Nephron (organoid): ENCODE data around the gene RAB26.

Experiments
- H3K27ac Mint-ChIP-seq, 3 experiments: 2 replicates each; pipeline ENCODE4 v1.8.0; 2020; ENCODE audit warnings: mixed read lengths in 3 of 3, mild to moderate bottlenecking in 2 of 3, moderate library complexity in 1 of 3
- H3K27me3 Mint-ChIP-seq: 2 replicates; pipeline ENCODE4 v1.8.0; 2021; ENCODE audit warnings: low read depth, mild to moderate bottlenecking, moderate library complexity, mixed read lengths
- H3K36me3 Mint-ChIP-seq: 2 replicates; pipeline ENCODE4 v1.8.0; 2020; ENCODE audit warnings: low read depth, mixed read lengths
- H3K4me1 Mint-ChIP-seq: 2 replicates; pipeline ENCODE4 v1.8.0; 2020; ENCODE audit warnings: mixed read lengths
- H3K4me3 Mint-ChIP-seq, 3 experiments: 2 replicates each; pipeline ENCODE4 v1.8.0; 2020; ENCODE audit warnings: mild to moderate bottlenecking in 3 of 3, mixed read lengths in 3 of 3, moderate library complexity in 2 of 3
- H3K9me3 Mint-ChIP-seq: 2 replicates; pipeline ENCODE4 v1.8.0; 2020; ENCODE audit warnings: mixed read lengths
- TF ChIP-seq, protein P1 (sequence below), 3 experiments: fragments of 200-600 bp; sonication (generic); IDR thresholded peaks; one replicate each; pipeline ENCODE4 v1.5.0; 2021; ENCODE audit warnings: antibody characterized with exemption in 3 of 3; ENCODE audit not compliant: unreplicated experiment in 3 of 3

The RAB26 gene

DNA sequence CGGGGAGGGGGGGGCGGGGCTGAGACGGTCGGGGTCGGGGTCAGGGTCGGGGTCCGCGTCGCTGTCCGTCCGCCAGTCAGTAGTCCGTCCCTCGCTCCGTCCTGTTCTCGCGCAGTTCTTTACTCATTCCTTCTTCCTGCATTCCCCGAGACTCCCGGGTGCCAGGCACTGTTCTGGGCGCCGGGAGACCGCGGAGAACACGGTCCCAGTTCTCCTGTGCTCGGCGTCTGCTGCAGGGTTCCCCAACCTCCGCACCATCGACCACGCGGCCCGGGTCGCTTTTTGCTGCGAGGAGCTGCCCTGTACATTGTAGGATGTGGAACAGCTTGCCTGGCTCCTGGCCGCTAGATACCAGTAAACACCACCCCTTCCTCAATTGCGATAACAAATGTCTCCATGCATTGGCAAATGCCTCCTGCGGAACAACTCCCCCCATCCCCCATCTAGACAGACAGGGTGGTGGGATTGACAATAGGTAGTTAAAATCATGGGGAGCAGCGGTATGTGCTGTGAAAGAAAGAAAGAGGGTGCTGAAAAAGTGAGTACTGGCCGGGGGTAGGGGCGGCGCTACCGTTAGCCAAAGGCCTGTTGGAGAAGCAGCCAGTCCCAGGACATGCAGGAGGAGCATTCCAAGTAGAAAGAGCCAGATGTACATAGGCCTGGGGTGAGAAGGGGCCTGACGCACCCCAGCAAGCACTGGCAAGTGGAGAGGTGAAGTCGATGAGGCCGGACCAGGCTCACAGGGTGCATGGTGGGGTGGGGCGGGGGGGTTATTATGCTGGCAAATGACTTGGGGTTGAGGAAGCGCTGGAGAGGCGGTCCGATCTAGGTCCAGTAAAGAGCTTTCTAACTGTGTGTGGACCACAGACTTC is 7.8 kb downstream of the RAB26 start:
- Mint-ChIP-seq H3K27me3 (no peaks in the 10 kb centered on the region), H3K9me3 (no peaks in the 10 kb centered on the region), H3K27ac (peak overlapping the region; percentile 68 to 91 (median 77)), H3K4me1 (peaks cover 40% of the 10 kb centered on the region), H3K36me3 (peaks cover 3% of the 10 kb centered on the region), H3K4me3 (peak overlapping the region; percentile 93 to 99 (median 99))
- TF ChIP-seq, protein P1, sequence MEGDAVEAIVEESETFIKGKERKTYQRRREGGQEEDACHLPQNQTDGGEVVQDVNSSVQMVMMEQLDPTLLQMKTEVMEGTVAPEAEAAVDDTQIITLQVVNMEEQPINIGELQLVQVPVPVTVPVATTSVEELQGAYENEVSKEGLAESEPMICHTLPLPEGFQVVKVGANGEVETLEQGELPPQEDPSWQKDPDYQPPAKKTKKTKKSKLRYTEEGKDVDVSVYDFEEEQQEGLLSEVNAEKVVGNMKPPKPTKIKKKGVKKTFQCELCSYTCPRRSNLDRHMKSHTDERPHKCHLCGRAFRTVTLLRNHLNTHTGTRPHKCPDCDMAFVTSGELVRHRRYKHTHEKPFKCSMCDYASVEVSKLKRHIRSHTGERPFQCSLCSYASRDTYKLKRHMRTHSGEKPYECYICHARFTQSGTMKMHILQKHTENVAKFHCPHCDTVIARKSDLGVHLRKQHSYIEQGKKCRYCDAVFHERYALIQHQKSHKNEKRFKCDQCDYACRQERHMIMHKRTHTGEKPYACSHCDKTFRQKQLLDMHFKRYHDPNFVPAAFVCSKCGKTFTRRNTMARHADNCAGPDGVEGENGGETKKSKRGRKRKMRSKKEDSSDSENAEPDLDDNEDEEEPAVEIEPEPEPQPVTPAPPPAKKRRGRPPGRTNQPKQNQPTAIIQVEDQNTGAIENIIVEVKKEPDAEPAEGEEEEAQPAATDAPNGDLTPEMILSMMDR (IDR thresholded peaks at IDR 0.05; ENCODE audit: unreplicated experiment in 3 of 3): no peak

DNA sequence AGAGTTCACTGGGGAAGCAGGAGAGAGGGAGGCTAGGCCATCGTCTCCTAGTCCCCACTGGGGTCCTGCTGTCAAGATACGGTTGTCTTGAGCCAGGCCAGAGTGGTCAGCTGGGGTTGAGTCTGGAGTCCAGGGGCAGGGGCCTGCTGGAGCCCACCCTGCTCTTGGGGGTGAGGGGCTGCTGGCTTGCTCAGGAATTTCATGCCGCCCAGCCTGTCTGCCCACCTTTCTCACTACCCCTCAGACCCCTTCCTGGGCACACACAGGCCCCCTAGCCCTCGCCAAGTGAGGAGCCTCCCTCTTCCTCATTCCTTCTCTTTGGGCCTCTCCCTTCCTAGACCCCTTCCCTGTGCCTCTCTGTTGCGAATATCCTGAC is 8.4 kb downstream of the RAB26 start:
- TF ChIP-seq, protein P1 (IDR thresholded peaks at IDR 0.05; ENCODE audit: unreplicated experiment in 3 of 3): no peak
- Mint-ChIP-seq H3K4me3 (peak overlapping the region; percentile 93 to 99 (median 99)), H3K27me3 (no peaks in the 10 kb centered on the region), H3K36me3 (no peaks in the 10 kb centered on the region), H3K4me1 (peaks cover 37% of the 10 kb centered on the region), H3K9me3 (no peaks in the 10 kb centered on the region), H3K27ac (peak overlapping the region; percentile 68 to 91 (median 77))

DNA sequence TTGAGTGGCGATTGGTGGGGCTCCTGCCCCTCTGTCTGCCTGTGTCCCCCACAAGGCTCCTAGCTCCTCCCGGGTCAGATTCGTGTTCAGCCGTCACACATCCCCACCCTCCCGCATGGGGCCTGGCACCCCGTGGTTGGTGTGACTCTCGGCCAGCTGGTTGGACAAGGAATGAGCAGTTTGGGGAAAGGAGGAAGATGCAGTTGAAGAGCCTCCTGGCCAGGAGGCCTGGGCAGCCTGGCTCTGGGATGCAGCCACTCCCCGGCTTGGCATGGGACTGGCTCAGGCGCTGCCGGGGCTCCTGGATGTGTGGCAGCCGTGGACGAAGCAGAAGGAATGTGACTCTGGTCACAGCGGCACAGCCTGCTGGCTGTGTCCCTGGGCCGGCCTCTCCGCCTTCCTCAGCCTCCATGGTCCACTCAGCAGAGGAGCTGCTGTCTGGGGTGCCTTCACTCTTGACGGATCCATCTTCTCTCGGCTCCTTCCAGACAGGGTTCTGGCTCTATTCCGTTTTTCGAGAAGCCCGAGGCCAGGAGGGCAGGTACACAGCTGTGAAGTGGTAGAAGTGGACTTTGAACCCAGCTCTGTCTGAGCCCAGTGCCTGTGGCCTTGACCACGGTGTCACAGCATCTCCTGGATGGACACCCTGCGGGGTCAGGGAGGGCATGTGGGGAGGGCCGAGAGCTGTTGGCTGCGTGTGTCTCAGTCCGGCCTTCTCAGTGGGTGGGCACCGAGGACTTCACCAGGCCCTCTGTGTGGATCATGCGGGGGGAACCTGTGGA is 9.2 kb downstream of the RAB26 start:
- Mint-ChIP-seq H3K27me3 (no peaks in the 10 kb centered on the region), H3K27ac (peak overlapping the region in 2 of 3 experiments; percentile 77 to 91), H3K4me1 (peaks cover 37% of the 10 kb centered on the region), H3K9me3 (no peaks in the 10 kb centered on the region), H3K4me3 (peak overlapping the region; percentile 93 to 99 (median 99)), H3K36me3 (no peaks in the 10 kb centered on the region)
- TF ChIP-seq, protein P1 (IDR thresholded peaks at IDR 0.05; ENCODE audit: unreplicated experiment in 3 of 3): no peak

DNA sequence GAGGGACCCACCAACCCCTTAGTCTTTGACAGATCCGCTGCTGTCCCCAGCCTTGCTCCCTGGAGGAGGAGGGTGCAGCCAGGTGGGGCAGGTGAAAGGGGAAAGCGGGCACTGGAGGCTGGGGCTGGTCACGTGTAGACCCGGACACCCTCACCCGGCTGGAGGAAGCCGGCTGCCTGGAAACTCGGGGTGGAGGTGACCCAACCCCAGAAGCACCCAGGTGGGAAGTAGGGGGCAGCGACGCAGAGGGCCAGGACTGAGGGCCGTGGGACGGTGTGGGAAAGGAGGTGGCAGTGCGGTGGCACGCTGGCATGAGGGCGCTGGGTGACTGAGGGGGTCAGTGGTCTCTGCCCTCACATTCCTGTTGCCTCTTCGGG is 9.8 kb downstream of the RAB26 start:
- TF ChIP-seq, protein P1 (IDR thresholded peaks at IDR 0.05; ENCODE audit: unreplicated experiment in 3 of 3): no peak
- no peaks in the 10 kb centered on the region for H3K27me3 Mint-ChIP-seq
- H3K4me3 Mint-ChIP-seq: peak overlapping the region in 2 of 3 experiments; percentile 50 to 93
- H3K27ac Mint-ChIP-seq: no peak overlapping the region
- no peaks in the 10 kb centered on the region for H3K9me3 Mint-ChIP-seq
- no peaks in the 10 kb centered on the region for H3K36me3 Mint-ChIP-seq
- peaks cover 35% of the 10 kb centered on the region for H3K4me1 Mint-ChIP-seq

DNA sequence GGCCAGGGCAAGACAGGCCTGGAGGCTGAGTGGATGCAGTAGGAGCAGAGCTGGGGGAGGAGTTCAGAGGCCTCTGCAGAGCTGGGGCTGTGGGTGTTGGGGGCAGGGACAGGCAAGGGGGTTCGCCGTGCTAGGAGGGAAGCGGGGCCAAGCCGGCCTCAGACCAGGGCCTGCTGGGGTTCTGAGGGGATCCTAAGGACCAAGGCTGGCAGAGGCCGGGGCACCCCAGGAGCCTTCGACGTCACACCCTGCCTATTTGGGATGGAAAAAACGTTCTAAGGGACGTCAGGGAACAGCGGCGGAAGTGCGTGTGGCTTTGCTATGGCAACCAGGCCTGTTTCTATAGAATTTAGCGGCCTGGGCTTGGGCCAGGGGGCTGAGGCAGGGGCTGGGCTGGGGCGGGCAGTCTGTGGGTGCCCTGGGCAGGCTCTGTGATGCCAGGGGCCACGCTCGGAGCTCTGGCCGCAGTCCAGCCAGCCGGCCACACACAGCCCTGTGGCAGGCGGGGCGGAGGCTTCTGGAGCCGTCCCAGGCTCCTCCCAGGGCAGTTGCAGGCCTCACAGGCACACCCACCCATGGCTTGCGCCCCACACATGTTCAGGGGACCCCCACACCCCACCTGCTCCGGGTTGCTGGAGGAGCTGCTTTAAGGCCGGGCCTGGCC is 10.9 kb downstream of the RAB26 start:
- Mint-ChIP-seq H3K27me3 (no peaks in the 10 kb centered on the region), H3K4me3 (peak overlapping the region; percentile 34 to 74 (median 67)), H3K9me3 (no peaks in the 10 kb centered on the region), H3K4me1 (peaks cover 27% of the 10 kb centered on the region), H3K27ac (peak overlapping the region; percentile 17 to 91 (median 85)), H3K36me3 (no peaks in the 10 kb centered on the region)
- TF ChIP-seq, protein P1 (IDR thresholded peaks at IDR 0.05; ENCODE audit: unreplicated experiment in 3 of 3): no peak
